GM18867 (cell line): ENCODE data around the gene ATP13A3.

Experiments
- ATAC-seq: cut with Tn5 transposase; IDR thresholded peaks from one replicate; pipeline ENCODE4 v1.9.1; 2021; ENCODE audit warnings: mild to moderate bottlenecking, moderate library complexity; ENCODE audit not compliant: unreplicated experiment

The ATP13A3 gene

DNA sequence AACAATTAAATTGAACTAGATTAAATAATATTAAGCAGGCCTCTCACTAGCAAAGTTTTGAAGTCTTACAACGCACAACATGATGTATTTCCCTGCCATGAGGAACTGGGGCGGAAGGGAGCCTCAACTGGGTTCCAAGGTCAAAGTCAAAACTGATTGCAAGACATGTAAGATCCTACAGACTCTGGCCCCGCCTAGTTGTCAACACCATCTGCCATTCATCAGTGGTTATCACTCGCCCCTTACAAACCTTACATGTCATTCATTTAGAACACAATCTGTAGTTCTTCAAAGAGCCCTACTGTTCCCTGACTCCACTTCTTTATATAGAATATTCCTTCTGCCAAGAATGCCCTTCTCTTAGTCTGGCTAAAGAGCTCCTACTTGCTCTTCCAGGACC lies 10.0 kb downstream of the ATP13A3 start:
- no peak for ATAC-seq

DNA sequence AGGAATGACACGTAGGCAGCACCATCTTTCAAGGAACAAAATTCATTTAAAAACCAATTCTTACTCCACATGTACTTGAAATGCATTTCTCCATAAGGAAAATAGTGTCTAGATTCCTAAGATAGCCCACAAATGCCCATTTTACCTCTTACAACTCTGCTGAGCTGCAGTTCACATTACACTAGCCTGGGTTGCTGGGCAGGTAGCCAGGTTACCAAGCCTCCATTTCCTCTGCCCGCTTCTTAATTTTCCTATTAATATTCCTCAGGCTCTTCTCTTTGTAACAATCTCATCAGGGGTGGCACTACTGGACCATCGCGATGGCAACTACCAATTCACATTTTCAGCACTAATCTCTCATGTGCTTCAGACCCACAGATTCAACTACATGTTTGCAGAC lies 10.8 kb downstream of the ATP13A3 start:
- ATAC-seq = no peak

DNA sequence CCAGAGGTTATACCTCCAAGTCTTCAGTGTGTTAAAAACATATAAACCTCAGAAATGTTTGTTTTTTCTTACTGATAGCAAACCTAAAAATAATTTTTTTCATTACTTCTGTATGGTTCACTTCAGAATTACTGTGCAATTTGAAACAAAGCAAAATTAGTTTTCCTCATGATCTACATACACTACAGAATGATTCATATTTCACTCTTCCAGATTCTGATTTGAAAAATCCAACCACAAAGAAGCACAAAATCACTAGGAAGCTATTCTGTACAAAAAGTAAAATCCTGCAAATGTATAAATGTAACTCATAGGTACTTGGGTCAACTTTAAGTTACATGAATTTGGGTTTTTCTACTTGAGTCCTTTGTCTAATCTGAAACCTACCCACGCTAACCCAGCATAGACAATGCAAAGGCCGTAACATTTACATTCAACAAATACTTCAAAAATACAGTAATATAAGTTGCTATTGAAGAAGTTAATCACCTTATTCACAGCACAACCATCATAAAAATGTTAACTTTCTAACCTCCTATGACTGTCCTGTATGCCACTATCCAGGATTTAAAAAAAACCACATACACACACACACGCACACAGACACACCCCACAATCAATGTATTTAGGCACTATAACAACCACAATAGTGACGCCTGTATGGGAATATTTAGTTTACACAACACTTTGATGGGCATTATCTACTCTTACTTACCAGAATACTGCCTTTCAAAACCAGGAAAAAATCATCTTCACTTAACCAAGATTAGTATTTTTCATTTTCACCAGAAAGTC lies 11.5 kb downstream of the ATP13A3 start:
- no peak for ATAC-seq

DNA sequence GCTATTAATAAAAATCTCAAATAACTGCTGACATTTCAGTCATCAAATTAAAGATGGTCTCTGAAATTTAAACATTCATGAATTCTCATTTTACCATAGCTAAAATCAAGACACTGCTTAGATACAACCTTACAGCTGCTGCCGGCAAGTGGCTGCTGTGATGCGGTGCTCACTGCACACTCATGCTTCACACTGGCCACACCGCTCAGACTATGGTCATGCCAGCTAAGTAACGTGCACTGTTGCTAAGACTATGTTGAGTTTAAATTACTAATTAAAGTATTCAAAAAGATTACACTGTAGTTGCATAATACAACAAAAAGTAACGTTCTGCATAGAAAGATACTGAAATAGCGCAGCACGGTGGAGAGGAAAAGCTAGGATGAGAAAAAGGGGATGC lies 12.1 kb downstream of the ATP13A3 start:
- no peak for ATAC-seq

DNA sequence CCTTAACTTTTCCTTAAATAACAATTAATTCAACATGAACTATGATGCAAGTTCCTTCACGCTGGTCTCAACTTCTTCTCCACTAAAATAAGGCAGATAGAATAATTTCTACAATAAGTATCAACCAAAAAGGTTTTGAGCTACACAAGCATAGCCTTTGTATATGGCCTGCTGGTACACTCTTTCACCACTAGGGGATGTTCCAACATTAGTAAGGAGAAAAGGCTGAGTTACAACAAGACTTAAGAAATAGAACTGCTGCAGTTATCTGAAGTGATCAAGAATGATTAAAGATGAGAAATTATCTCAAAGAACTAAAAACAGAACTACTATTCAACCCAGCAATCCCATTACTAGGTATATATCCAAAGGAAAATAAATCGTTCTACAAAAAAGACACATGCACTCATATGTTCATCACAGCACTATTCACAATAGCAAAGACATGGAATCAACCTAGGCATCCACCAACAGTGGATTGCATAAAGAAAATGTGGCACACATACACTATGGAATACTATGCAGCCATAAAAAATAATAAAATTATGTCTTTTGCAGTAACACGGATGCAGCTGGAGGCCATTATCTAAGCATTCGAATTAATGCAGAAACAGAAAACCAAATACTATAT lies 14.4 kb downstream of the ATP13A3 start:
- ATAC-seq = peak; percentile 74

DNA sequence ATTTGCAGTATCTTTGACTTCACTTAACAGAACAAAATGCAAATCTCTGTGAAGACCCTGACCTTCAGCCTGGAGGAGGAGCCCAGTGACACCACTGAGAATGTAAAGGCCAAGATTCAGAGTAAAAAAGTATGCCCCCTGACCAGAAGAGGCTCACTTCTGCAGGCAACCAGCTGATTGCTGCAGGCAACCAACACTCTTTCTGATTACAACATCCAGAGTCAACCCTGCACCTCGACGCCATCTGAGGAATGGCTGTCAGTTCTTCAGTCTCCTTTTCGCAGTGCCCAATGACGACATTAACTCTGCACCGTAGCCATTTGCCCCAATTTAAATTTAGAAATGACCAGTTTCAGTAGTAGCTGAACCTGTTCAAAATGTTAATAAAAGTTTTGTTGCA lies 14.9 kb downstream of the ATP13A3 start:
- no peak for ATAC-seq

DNA sequence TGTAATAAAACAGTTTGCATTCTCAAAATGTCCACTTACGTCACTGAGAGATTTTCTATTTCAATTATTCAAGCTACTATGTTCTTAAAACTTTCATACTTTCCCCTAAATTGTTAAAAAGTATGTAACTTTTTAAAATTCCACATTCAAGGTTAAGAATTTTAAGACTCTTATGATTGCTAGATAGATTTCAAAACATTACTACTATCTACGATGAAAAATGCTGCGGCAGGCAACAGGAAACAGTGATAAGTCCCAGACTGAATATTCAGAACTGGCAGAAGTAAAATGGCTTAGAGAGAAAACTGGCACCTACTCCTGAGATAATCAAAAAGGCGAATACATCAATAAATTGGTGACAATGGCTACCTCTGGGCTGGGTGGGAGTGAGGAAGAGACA lies 16.2 kb downstream of the ATP13A3 start:
- ATAC-seq = no peak

DNA sequence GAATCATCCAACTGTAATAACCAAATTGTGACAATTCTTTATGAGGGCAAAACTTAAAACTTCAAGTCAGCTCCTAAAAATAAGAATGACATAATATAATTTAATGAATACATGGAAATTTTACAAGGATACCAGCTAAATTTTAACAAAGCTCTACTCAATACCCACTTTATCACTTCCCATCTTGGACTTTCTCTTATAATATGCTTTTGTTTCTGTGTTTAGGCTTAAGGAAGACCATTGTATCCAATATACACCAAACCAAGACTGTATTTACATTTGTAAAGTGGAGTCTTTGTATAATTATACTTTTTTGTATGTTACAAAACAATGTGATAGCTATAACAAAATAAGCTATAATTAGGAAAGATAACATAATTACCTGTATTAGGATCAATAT lies 16.8 kb downstream of the ATP13A3 start:
- ATAC-seq = no peak

DNA sequence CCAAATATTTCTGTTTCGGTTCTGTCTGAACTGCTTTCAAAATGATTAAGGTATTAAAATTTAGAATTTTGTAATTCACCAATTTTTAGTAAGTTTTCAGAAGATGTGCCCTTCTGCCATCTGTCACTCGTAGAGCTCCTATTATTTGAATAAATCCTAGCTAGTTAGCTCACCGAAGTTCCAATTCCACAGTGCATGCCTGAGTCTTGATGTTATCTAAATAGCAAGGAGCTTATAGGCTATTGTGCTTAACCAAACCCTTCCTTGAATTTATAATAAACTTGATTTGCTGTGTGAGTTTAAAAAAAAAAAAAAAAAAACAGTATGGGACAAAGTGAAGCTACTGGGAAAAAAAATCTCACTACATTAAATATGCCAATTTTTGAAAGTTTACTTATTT lies 18.7 kb downstream of the ATP13A3 start:
- ATAC-seq = no peak

DNA sequence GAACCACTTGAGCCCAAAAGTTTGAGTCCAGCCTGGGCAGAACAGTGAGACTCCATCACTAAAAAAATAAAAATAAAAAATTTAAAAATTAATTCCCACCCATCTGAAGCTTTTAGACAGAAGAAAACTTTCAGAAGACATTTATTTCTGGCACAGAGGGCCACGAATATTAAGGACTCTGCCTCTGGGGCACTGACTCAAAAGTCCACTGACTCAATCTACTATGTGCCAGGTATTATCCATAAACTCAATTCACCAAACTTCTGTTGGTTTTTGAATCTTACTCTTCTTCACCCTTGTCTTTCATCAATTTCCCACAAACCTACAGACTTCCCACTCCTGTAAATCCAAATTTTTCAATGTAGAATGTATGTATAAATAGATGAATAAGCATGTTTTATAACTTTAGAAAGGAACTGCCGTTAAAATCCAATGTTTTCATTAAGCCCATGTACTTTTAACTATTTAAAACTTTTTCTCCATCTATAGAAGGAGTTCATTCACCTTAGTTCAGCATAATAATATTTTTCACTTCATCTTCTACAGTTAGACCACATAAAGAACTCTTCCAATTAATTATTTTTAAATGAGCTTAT lies 19.9 kb downstream of the ATP13A3 start:
- no peak for ATAC-seq

DNA sequence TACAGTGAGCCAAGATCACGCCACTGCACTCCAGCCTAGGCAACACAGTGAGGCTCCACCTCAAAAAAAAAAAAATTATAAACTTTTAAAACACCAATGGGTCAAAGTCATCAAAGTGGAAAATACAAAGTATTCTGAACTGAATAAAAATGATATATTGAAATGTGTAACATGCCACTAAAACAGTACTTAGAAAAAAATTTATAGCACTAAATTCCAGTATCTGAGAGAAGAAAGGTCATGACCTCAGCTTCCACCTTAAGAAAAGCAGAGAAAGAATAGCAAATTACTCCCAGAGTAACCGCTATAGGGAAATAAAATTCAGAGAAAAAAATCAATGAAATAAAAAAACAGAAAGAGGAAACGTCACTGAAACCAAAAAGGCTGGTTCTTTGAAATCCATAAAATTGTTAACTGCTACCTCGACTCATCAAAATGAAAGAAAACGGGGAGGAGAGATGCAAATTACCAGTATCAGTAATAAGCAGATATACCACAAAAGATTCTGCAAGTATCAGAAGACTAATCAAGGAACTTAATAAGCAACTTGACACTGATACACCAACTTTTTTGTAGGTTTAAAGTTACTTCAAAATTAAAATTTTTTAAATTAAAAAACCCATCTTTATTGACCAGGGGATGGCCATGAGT lies 20.8 kb downstream of the ATP13A3 start:
- peak; percentile 60 for ATAC-seq

DNA sequence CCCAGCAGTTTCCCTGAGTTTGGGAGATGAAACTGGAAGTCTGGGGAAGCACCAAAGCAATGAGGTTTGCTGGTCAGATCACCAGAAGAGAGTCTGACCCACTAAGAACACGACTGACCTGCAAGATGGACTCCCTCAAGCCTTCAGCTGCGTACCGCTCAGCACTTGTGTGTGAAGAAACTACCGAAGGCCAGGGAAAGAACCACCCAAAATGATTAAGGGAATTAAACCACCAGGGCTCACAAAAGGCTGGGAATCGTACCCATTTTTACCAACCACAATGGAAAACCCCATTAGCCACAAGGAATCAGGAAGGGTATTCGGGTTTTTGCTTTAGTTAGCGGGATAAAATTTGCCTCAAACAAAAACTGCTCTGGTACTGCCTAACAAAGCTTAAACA lies 21.6 kb downstream of the ATP13A3 start:
- ATAC-seq = no peak

DNA sequence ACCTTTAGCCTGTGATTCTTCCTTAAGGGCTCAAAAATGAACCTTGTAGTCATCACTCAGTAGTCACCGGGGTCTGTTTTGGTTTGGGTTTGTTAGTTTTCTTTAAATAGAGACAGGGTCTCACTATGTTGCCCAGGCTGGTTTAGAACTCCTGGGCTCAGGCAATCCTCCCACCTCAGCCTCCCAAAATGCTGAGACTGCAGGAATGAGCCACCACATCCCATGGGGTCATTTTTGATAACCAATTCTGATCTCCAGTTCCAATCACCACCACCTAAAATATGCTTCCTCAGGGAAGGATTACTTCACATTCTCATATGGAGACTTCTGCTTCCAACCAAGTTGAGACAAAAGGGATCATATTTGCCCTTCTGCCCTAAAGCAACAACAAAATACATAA lies 22.1 kb downstream of the ATP13A3 start:
- ATAC-seq = no peak

DNA sequence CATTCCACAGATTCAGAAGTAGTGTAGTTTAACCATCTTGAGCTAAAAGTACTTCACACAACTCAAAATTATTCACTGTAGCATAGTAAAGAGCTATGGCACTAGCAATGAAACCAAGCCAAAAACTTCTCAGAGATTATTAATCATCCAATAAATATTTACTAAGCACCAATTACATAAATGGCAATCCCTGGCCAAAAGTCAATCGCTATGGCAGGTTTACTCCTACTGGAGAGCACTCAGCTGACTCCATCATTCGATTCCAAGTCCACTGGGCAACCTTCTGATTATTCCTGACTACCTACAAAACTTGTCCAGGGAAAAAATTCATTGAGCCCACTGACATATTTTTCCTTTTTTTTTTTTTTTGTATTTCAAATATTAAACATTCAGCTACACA lies 23.9 kb downstream of the ATP13A3 start:
- no peak for ATAC-seq

DNA sequence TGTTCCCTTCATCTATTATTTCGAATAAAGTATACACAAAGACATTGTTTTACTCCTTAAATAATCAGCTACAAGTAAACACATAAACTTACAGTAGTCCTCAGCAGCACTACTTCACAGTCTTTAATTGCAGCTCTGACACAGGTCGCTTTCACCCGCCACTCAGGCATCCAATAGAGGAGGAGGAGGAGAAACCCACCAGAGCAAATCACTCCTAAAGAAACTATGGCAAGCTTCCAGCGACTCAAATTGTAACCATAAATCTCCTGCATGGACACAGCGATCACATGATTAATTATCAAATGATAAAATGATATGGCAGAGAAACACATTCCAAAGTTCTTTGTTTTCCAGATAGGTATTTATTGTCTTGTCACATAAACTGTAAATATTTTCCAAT lies 26.2 kb downstream of the ATP13A3 start:
- no peak for ATAC-seq

DNA sequence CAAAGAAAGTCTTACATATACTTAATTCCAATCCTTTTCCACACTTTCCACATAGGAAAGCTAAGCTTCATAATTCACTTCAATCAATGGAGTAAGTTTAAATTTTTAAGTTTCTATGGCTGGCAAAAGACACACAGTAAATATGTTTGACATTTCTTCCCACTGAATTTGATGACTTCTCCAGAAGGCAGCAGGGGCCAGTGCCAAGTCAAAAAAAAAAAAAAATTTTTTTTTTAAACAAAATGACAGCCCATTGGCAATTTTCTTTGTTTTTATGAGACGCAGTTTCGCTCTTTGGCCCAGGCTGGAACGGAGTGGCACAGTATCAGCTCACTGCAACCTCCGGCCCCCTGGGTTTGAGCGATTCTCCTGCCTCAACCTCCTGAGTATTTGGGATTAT lies 28.7 kb downstream of the ATP13A3 start:
- ATAC-seq = no peak

DNA sequence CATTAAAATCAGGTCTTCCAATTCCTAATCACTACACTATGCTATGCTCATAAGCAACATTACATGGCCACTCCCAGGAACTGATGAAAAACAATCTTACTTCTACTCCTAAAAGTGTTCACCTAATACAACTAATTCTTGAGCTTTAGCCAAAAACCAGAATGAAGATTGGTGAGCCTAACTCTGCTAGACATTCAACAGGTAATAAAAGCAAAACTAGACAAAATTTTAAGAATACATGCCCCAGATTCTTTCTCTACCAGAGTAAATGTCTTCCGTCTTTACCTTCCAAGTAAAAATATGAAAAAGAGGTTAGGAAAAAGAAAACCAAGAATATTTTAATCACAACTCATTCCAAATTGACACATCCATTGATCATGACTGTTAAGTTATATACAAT lies 31.3 kb downstream of the ATP13A3 start:
- ATAC-seq = no peak

DNA sequence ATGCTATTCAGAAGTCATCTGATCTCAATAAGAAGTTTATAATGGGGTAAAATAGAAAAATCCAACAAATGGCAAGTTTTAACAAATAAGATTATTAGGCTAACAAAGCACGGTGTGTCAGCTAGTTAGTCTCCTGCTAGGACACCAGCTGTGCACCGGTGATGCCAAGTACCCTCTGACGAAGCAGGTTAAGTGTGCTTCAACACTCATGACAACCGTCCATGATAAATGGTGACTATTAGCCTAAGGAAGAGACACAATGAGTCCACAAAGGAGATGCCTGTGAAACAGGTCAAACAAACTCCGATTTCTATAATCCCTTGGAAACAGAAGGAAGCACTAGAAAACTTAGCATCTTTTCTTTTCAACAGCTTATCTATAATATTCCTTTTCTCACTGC lies 36.5 kb downstream of the ATP13A3 start:
- ATAC-seq = no peak

DNA sequence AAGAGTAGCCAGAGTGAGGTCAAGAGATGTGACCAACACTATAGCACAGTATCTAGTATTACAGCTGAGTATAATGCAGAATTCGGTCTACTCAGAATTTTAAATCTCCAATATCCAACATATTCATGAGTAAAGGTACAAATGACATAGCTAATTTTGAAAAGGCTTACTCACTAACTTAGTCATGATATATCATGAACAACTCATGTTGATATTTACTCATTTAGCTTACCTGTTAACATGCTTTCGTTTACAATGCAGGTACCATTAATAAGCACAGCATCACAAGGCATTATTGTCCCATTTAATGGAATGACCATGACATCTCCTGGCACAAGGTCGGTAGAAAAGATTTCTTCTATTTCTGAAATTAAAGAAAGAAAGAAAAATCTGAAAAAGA lies 36.9 kb downstream of the ATP13A3 start:
- no peak for ATAC-seq

DNA sequence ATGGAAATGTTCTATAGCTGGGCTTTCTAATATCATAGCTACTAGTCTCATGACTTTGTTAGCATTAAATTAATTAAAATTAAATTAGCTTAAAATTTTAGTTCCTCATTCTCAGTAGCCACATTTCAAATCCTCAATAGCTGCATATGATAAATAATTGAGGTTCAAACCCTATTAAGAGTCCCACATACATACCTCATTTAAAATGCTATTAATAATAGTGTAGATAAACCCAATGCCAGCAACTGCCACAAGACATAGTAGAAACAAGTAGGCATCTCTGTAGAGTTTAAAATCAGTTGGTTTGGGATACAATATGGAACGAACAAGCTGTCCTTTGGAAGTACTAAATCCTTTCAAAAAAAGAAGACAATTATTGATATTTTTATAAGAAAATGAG lies 39.1 kb downstream of the ATP13A3 start:
- ATAC-seq = no peak

DNA sequence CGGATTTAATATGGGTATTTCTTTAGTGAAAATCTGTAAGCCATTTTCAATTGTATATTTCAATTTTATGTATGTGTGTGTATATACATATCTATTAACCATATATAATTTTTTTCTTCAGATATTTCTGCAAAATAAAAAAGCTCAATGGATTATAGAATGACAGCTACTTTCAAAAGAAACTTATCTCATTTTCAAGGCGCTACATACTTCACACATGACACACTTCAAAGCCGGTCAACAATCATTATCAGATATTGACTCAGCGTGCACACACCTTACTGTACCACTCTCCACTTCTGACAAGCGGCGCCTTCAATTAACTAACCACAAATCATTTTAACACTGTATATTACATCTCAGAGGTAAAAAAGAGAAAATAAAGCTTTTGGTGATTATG lies 39.6 kb downstream of the ATP13A3 start:
- ATAC-seq = no peak

DNA sequence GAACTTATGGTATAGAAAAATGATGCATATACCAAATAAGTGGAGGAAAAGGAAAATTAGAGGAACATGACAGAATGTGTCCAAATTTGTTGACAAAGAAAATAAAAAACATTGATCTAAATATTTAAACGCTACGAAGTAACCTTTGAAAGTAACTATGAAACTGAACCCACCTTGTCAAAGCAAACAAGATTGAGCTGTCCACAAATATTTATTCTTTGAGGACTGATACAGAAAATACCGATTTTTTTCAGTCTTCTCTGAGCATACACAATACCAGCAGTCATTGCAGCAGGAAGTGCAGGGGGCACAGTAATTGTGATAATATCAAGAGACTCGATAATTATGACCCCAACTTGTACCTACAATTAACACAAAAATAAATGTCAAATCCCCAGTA lies 40.0 kb downstream of the ATP13A3 start:
- ATAC-seq = no peak
